ENCODE results near the gene ENKUR. TPM values are rescaled to one million over a fixed set of nuclear protein-coding genes. Genes with fewer than 3 reads are reported as not detected.
A peak's percentile ranks its signal among the peaks of the same experiment; 100 is the strongest.

ENKUR gene
- total RNA-seq, 1 experiment from 2014 or later: not detected

GRCh38 chr10:25023278-25023677 is 7.3 kb upstream of the ENKUR start:
- H3K27ac ChIP-seq (ENCODE audit: low read length): no peak overlapping the region
- no TSS peak for BruUV-seq (replicated peaks)
- no peak overlapping the region for H2AFZ ChIP-seq (ENCODE audit: low read length)
- no peaks in the 10 kb centered on the region for H3K27me3 ChIP-seq (ENCODE audit: low read length)
- H3K9me2 ChIP-seq (replicated peaks; ENCODE audit: low read length): no peaks in the 10 kb centered on the region
- ChIA-PET POLR2A (ENCODE audit: unreplicated experiment) (no interaction called here), CTCF (no interaction called here)
- DNase-seq (no peak), ATAC-seq (no peak)
- TF ChIP-seq EZH2phosphoT487 (IDR thresholded peaks at IDR 0.05; ENCODE audit: borderline replicate concordance, low read length): no peak
- TF ChIP-seq EZH2 (IDR thresholded peaks at IDR 0.05; ENCODE audit: low read length, unreplicated experiment): no peak
- TF ChIP-seq CTCF (conservative IDR thresholded peaks at IDR 0.05; ENCODE audit: low read depth, low read length): no peak
- no peaks in the 10 kb centered on the region for H3K79me2 ChIP-seq (ENCODE audit: low read length)
- no peaks in the 10 kb centered on the region for H3K4me1 ChIP-seq (ENCODE audit: insufficient read depth, low read length)
- H3K9ac ChIP-seq (ENCODE audit: low read length): no peak overlapping the region
- no peaks in the 10 kb centered on the region for H3F3A ChIP-seq (ENCODE audit: low read length, unreplicated experiment)
- no peaks in the 10 kb centered on the region for H3K9me3 ChIP-seq (ENCODE audit: low read length)
- no peak overlapping the region for H3K4me2 ChIP-seq (ENCODE audit: low read length)
- H3K4me3 ChIP-seq (ENCODE audit: low read length): no peak overlapping the region
- H3K36me3 ChIP-seq (ENCODE audit: low read depth, low read length): no peaks in the 10 kb centered on the region
- no peaks in the 10 kb centered on the region for H4K20me1 ChIP-seq (ENCODE audit: low read length)
- intact Hi-C loops (cut with micrococcal nuclease): loop anchor here (10.0 kb wide), 1 partner anchor 202 kb away; no protein-coding TSS in a partner anchor

GRCh38 chr10:25018703-25019102 is 2.7 kb upstream of the ENKUR start:
- peaks cover 19% of the 10 kb centered on the region for H3K4me1 ChIP-seq (ENCODE audit: insufficient read depth, low read length)
- intact Hi-C loops (cut with micrococcal nuclease): no loop called here
- no peaks in the 10 kb centered on the region for H3F3A ChIP-seq (ENCODE audit: low read length, unreplicated experiment)
- no peak overlapping the region for H3K9ac ChIP-seq (ENCODE audit: low read length)
- POLR2A ChIA-PET (ENCODE audit: unreplicated experiment): no interaction called here
- H3K9me2 ChIP-seq (replicated peaks; ENCODE audit: low read length): no peaks in the 10 kb centered on the region
- TF ChIP-seq EZH2phosphoT487 (IDR thresholded peaks at IDR 0.05; ENCODE audit: borderline replicate concordance, low read length) (no peak), CTCF (conservative IDR thresholded peaks at IDR 0.05; ENCODE audit: low read depth, low read length) (no peak)
- H2AFZ ChIP-seq (ENCODE audit: low read length): no peak overlapping the region
- H3K27ac ChIP-seq (ENCODE audit: low read length): no peak overlapping the region
- H3K36me3 ChIP-seq (ENCODE audit: low read depth, low read length): no peaks in the 10 kb centered on the region
- DNase-seq (no peak), ATAC-seq (no peak)
- H3K4me3 ChIP-seq (ENCODE audit: low read length): no peak overlapping the region
- H4K20me1 ChIP-seq (ENCODE audit: low read length): no peaks in the 10 kb centered on the region
- CTCF ChIA-PET: no interaction called here
- H3K4me2 ChIP-seq (ENCODE audit: low read length): no peak overlapping the region
- H3K9me3 ChIP-seq (ENCODE audit: low read length): no peaks in the 10 kb centered on the region
- H3K27me3 ChIP-seq (ENCODE audit: low read length): no peaks in the 10 kb centered on the region
- no TSS peak for BruUV-seq (replicated peaks)
- H3K79me2 ChIP-seq (ENCODE audit: low read length): peaks cover 9% of the 10 kb centered on the region

- Histone ChIP-seq H3K9me2 (replicated peaks; ENCODE audit: low read length) (no peaks in the 10 kb centered on the region), H3K9ac (ENCODE audit: low read length) (peak overlapping the region; percentile 87)
- intact Hi-C loops (cut with micrococcal nuclease): no loop called here
Measured at GRCh38 chr10:25017661-25018060, 1.7 kb upstream of the ENKUR start.

More at GRCh38 chr10:25017661-25018060, 1.7 kb upstream of the ENKUR start:
- peaks cover 9% of the 10 kb centered on the region for H3K79me2 ChIP-seq (ENCODE audit: low read length)
- H4K20me1 ChIP-seq (ENCODE audit: low read length): no peaks in the 10 kb centered on the region
- H3K27me3 ChIP-seq (ENCODE audit: low read length): no peaks in the 10 kb centered on the region
- H3K36me3 ChIP-seq (ENCODE audit: low read depth, low read length): no peaks in the 10 kb centered on the region
- no TSS peak for BruUV-seq (replicated peaks)
- CTCF ChIA-PET: no interaction called here
- H3K4me1 ChIP-seq (ENCODE audit: insufficient read depth, low read length): peaks cover 19% of the 10 kb centered on the region
- ATAC-seq (no peak), DNase-seq (no peak)
- peak overlapping the region; percentile 70 for H3K4me3 ChIP-seq (ENCODE audit: low read length)
- POLR2A ChIA-PET (ENCODE audit: unreplicated experiment): no interaction called here
- H2AFZ ChIP-seq (ENCODE audit: low read length): 0 out of 2 replicates have a peak overlapping the region, but pooled peaks have one; percentile 90
- no peak for TF ChIP-seq EZH2phosphoT487 (IDR thresholded peaks at IDR 0.05; ENCODE audit: borderline replicate concordance, low read length)
- TF ChIP-seq CTCF (conservative IDR thresholded peaks at IDR 0.05; ENCODE audit: low read depth, low read length): no peak
- no peak for TF ChIP-seq EZH2 (IDR thresholded peaks at IDR 0.05; ENCODE audit: low read length, unreplicated experiment)
- no peak overlapping the region for H3K27ac ChIP-seq (ENCODE audit: low read length)
- no peaks in the 10 kb centered on the region for H3F3A ChIP-seq (ENCODE audit: low read length, unreplicated experiment)
- H3K4me2 ChIP-seq (ENCODE audit: low read length): peak overlapping the region; percentile 93
- no peaks in the 10 kb centered on the region for H3K9me3 ChIP-seq (ENCODE audit: low read length)

Measured in PC-3 (cell line).